ENCODE measurements around the gene POLR2F. TPM values are rescaled to one million over a fixed set of nuclear protein-coding genes. Genes with fewer than 3 reads are reported as not detected.

Gene POLR2F
- total and polyA plus RNA-seq, 4 experiments from 2014 or later = 44.9 to 158 (median 90.4) TPM

GRCh38 chr22:37925330-37925729 lies 28.2 kb upstream of the POLR2F start:
- Mint-ChIP-seq H3K4me1 (peaks cover 0 to 1% (median under 1%) of the 10 kb centered on the region in 4 donors), H3K4me3 (no peak overlapping the region), H3K9me3 (peaks cover 0 to 2% (median 0%) of the 10 kb centered on the region in 8 donors), H3K36me3 (peaks cover 14 to 42% of the 10 kb centered on the region in 2 donors), H3K27me3 (no peaks in the 10 kb centered on the region), H3K27ac (peak overlapping the region in 1 of 7 donors; percentile 25)
- H3K27ac ChIP-seq (ENCODE audit: low read depth, low read length) = no peak overlapping the region
- peaks cover 13% of the 10 kb centered on the region for H3K36me3 ChIP-seq (ENCODE audit: insufficient read depth, low read length)
- ChIA-PET POLR2A (ENCODE audit: partially characterized antibody) (interaction anchor here (0.8 kb wide), 1 partner anchor 20 kb away, joined by 3 read pairs; no protein-coding TSS in a partner anchor), CTCF (ENCODE audit: partially characterized antibody) (interaction anchor here (0.6 kb wide), 1 partner anchor 107 kb away, joined by 3 read pairs; no protein-coding TSS in a partner anchor)
- H3K4me3 ChIP-seq (ENCODE audit: low read length in 2 of 2) = no peak overlapping the region
- intact Hi-C loops (cut with micrococcal nuclease) = no loop called here
- no peaks in the 10 kb centered on the region for H3K9me3 ChIP-seq (ENCODE audit: control insufficient read depth in 1 of 2, low read length in 2 of 2)
- no peaks in the 10 kb centered on the region for H3K27me3 ChIP-seq (ENCODE audit: insufficient read depth, low read length)
- H3K4me1 ChIP-seq (ENCODE audit: insufficient read depth, low read length) = no peaks in the 10 kb centered on the region
- no peak for DNase-seq

- intact Hi-C loops (cut with micrococcal nuclease) = no loop called here
- POLR2A ChIA-PET (ENCODE audit: partially characterized antibody) = interaction anchor here (0.8 kb wide), 1 partner anchor 20 kb away, joined by 3 read pairs; no protein-coding TSS in a partner anchor
- DNase-seq = no peak
- Mint-ChIP-seq H3K4me1 (peaks cover 0 to 1% (median 0%) of the 10 kb centered on the region in 4 donors), H3K36me3 (peaks cover 14 to 42% of the 10 kb centered on the region in 2 donors), H3K27ac (no peak overlapping the region), H3K9me3 (peaks cover 0 to 2% (median 0%) of the 10 kb centered on the region in 8 donors), H3K27me3 (no peaks in the 10 kb centered on the region), H3K4me3 (no peak overlapping the region)
- H3K9me3 ChIP-seq (ENCODE audit: control insufficient read depth in 1 of 2, low read length in 2 of 2) = no peaks in the 10 kb centered on the region
- no peak overlapping the region for H3K4me3 ChIP-seq (ENCODE audit: low read length in 2 of 2)
- peaks cover 13% of the 10 kb centered on the region for H3K36me3 ChIP-seq (ENCODE audit: insufficient read depth, low read length)
- H3K27ac ChIP-seq (ENCODE audit: low read depth, low read length) = no peak overlapping the region
- no peaks in the 10 kb centered on the region for H3K4me1 ChIP-seq (ENCODE audit: insufficient read depth, low read length)
- CTCF ChIA-PET (ENCODE audit: partially characterized antibody) = no interaction called here
- no peaks in the 10 kb centered on the region for H3K27me3 ChIP-seq (ENCODE audit: insufficient read depth, low read length)
These were observed 27.7 kb upstream of the POLR2F start for GRCh38 chr22:37925767-37926166.

- Mint-ChIP-seq H3K4me3 (no peak overlapping the region), H3K4me1 (peaks cover 0 to 3% (median 0%) of the 10 kb centered on the region in 4 donors)
These were observed 27.1 kb upstream of the POLR2F start for GRCh38 chr22:37926358-37926757.

GRCh38 chr22:37926771-37927636 lies 26.5 kb upstream of the POLR2F start:
- intact Hi-C loops (cut with micrococcal nuclease) = no loop called here
- no peaks in the 10 kb centered on the region for H3K27me3 Mint-ChIP-seq
- H3K9me3 Mint-ChIP-seq = peaks cover 0 to 2% (median 0%) of the 10 kb centered on the region in 8 donors
- CTCF ChIA-PET (ENCODE audit: partially characterized antibody) = no interaction called here
- Histone ChIP-seq H3K27me3 (ENCODE audit: insufficient read depth, low read length) (no peaks in the 10 kb centered on the region), H3K27ac (ENCODE audit: low read depth, low read length) (no peak overlapping the region), H3K4me3 (ENCODE audit: low read length in 2 of 2) (no peak overlapping the region), H3K9me3 (ENCODE audit: control insufficient read depth in 1 of 2, low read length in 2 of 2) (no peaks in the 10 kb centered on the region), H3K36me3 (ENCODE audit: insufficient read depth, low read length) (peaks cover 13% of the 10 kb centered on the region), H3K4me1 (ENCODE audit: insufficient read depth, low read length) (no peaks in the 10 kb centered on the region)
- no peak overlapping the region for H3K4me3 Mint-ChIP-seq
- POLR2A ChIA-PET (ENCODE audit: partially characterized antibody) = interaction anchor here (0.7 to 1.2 kb wide), 3 partner anchors 21 to 83 kb away, joined by 3 read pairs; partner anchors contain the start of genes ANKRD54 and MICALL1
- peaks cover 0 to 3% (median 0%) of the 10 kb centered on the region in 4 donors for H3K4me1 Mint-ChIP-seq
- DNase-seq = no peak
- H3K36me3 Mint-ChIP-seq = peaks cover 17 to 43% of the 10 kb centered on the region in 2 donors
- no peak overlapping the region for H3K27ac Mint-ChIP-seq

More at GRCh38 chr22:37926358-37926757, 27.1 kb upstream of the POLR2F start:
- Mint-ChIP-seq H3K36me3 (peaks cover 14 to 44% of the 10 kb centered on the region in 2 donors), H3K27ac (peak overlapping the region in 1 of 7 donors; percentile 53), H3K9me3 (peaks cover 0 to 2% (median 0%) of the 10 kb centered on the region in 8 donors), H3K27me3 (no peaks in the 10 kb centered on the region)
- no peaks in the 10 kb centered on the region for H3K27me3 ChIP-seq (ENCODE audit: insufficient read depth, low read length)
- H3K9me3 ChIP-seq (ENCODE audit: control insufficient read depth in 1 of 2, low read length in 2 of 2) = no peaks in the 10 kb centered on the region
- CTCF ChIA-PET (ENCODE audit: partially characterized antibody) = no interaction called here
- H3K4me3 ChIP-seq (ENCODE audit: low read length in 2 of 2) = no peak overlapping the region
- peaks cover 13% of the 10 kb centered on the region for H3K36me3 ChIP-seq (ENCODE audit: insufficient read depth, low read length)
- DNase-seq = no peak
- POLR2A ChIA-PET (ENCODE audit: partially characterized antibody) = interaction anchor here (1.2 kb wide), 1 partner anchor 20 kb away, joined by 3 read pairs; the partner anchor contains the start of gene MICALL1
- intact Hi-C loops (cut with micrococcal nuclease) = no loop called here
- H3K27ac ChIP-seq (ENCODE audit: low read depth, low read length) = no peak overlapping the region
- no peaks in the 10 kb centered on the region for H3K4me1 ChIP-seq (ENCODE audit: insufficient read depth, low read length)

GRCh38 chr22:37927637-37927936 lies 25.9 kb upstream of the POLR2F start:
- Histone ChIP-seq H3K27ac (ENCODE audit: low read depth, low read length) (no peak overlapping the region), H3K4me1 (ENCODE audit: insufficient read depth, low read length) (no peaks in the 10 kb centered on the region), H3K9me3 (ENCODE audit: control insufficient read depth in 1 of 2, low read length in 2 of 2) (no peaks in the 10 kb centered on the region), H3K27me3 (ENCODE audit: insufficient read depth, low read length) (no peaks in the 10 kb centered on the region), H3K4me3 (ENCODE audit: low read length in 2 of 2) (no peak overlapping the region), H3K36me3 (ENCODE audit: insufficient read depth, low read length) (peaks cover 13% of the 10 kb centered on the region)
- no peaks in the 10 kb centered on the region for H3K27me3 Mint-ChIP-seq
- intact Hi-C loops (cut with micrococcal nuclease) = no loop called here
- H3K4me1 Mint-ChIP-seq = peaks cover 0 to 3% (median 0%) of the 10 kb centered on the region in 4 donors
- H3K4me3 Mint-ChIP-seq = no peak overlapping the region
- no peak overlapping the region for H3K27ac Mint-ChIP-seq
- H3K9me3 Mint-ChIP-seq = peaks cover 0 to 2% (median 0%) of the 10 kb centered on the region in 8 donors
- POLR2A ChIA-PET (ENCODE audit: partially characterized antibody) = interaction anchor here (0.7 to 1.2 kb wide), 2 partner anchors 21 to 84 kb away, joined by 3 read pairs; partner anchors contain the start of genes ANKRD54 and MICALL1
- CTCF ChIA-PET (ENCODE audit: partially characterized antibody) = interaction anchor here (0.6 kb wide), 1 partner anchor 8 kb away, joined by 3 read pairs; no protein-coding TSS in a partner anchor
- no peak for DNase-seq
- H3K36me3 Mint-ChIP-seq = peaks cover 18 to 45% of the 10 kb centered on the region in 2 donors

- Mint-ChIP-seq H3K4me3 (no peak overlapping the region), H3K27me3 (no peaks in the 10 kb centered on the region), H3K4me1 (peaks cover 7 to 13% (median 8%) of the 10 kb centered on the region in 4 donors), H3K36me3 (peaks cover 14 to 45% of the 10 kb centered on the region in 2 donors), H3K27ac (peak overlapping the region in 2 of 7 donors; percentile 62 to 63), H3K9me3 (peaks cover 0 to 2% (median 0%) of the 10 kb centered on the region in 8 donors)
- no peak for DNase-seq
- no peaks in the 10 kb centered on the region for H3K9me3 ChIP-seq (ENCODE audit: control insufficient read depth in 1 of 2, low read length in 2 of 2)
- ChIA-PET CTCF (ENCODE audit: partially characterized antibody) (no interaction called here), POLR2A (ENCODE audit: partially characterized antibody) (no interaction called here)
- intact Hi-C loops (cut with micrococcal nuclease) = no loop called here
- peaks cover 13% of the 10 kb centered on the region for H3K36me3 ChIP-seq (ENCODE audit: insufficient read depth, low read length)
- no peaks in the 10 kb centered on the region for H3K27me3 ChIP-seq (ENCODE audit: insufficient read depth, low read length)
- no peak overlapping the region for H3K27ac ChIP-seq (ENCODE audit: low read depth, low read length)
- peaks cover 11% of the 10 kb centered on the region for H3K4me1 ChIP-seq (ENCODE audit: insufficient read depth, low read length)
- no peak overlapping the region for H3K4me3 ChIP-seq (ENCODE audit: low read length in 2 of 2)
These were observed 24.1 kb upstream of the POLR2F start for GRCh38 chr22:37929390-37929789.

All from CD4-positive, alpha-beta memory T cell (primary cell).